ENCODE data around the gene MYPOP.
A peak's percentile ranks its signal among the peaks of the same experiment; 100 is the strongest.
"Not testable (repeated sequence)": the region's sequence is repeated elsewhere in the genome, so short reads cannot be mapped to it uniquely, and the experiment has no call there.

MYPOP gene

DNA sequence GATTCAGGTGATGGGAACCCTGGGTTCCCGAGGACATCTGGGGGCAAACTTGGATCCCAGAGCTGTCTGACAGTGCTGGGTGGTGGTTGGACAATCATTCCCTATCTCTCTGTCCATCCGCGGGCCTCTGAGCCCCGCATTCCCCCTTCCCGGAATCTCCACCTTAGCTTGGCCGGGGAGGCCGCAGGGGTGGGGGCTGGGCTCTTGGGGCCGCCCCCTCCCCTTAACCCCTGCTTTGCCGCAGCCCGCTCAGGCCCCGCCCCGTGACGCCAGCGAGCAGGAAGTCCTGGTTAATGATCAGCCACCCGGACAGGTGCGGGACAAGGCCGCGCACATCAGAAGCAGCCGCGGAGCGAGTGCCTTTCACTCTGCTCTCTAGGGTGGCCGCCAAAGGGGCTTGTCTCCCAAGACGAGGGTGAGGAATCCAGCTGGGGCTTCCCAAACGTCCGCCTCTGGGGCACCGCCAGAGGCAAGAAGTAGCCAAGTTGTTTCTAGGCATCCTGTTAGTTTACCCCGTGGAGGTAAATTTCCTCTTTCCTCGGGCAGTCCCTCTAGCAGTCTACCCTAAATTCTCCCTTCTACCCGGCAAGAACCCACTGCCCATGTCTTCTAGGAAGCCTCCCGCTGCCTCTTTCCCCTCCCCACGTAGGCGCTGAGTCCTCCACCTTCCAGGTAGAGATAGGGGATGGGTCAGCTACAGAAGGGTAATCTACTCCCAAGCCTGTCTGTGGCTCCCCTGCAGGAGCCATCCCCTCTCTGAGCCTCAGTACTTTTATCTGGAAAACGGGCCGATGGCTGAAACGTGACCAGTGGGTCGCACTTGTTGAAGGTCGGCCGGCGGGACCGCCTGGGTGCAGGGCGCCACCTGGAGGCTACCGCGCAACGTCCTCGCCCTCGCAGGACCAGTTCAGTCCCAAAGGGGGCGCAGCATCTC is 19.5 kb downstream of the MYPOP start:
- peak; percentile 50 to 78 (median 76) for DNase-seq

DNA sequence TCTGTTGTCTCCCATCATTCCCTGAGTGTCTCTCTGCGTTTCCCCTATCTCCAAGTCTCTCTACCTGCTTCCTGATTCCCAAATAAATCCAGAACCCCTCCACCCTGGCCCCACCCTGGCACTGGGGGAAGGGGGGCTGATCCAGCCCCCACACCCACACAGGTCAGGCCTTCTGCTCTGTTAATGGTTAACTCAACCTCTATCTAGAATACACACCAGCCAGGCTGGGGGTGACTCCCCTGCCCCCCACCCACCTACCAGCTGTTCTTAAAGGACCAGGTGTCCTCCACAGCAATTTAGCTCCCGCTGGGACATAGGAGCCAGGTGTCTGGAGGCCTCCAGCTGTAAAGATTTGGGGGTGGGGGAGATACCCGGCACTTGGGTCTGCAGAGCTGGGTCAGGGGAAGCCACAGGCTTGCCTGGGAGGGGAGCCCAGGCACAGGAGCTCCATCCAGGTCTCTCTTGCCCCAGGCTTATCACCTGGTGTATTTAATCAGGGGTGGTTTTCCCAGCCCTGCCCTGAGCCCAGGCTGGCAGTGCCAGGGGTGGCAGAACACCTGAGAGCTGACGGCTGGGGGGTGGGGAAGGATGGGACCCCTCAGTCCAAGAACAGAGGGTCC is 20.4 kb downstream of the MYPOP start:
- DNase-seq, result no peak

DNA sequence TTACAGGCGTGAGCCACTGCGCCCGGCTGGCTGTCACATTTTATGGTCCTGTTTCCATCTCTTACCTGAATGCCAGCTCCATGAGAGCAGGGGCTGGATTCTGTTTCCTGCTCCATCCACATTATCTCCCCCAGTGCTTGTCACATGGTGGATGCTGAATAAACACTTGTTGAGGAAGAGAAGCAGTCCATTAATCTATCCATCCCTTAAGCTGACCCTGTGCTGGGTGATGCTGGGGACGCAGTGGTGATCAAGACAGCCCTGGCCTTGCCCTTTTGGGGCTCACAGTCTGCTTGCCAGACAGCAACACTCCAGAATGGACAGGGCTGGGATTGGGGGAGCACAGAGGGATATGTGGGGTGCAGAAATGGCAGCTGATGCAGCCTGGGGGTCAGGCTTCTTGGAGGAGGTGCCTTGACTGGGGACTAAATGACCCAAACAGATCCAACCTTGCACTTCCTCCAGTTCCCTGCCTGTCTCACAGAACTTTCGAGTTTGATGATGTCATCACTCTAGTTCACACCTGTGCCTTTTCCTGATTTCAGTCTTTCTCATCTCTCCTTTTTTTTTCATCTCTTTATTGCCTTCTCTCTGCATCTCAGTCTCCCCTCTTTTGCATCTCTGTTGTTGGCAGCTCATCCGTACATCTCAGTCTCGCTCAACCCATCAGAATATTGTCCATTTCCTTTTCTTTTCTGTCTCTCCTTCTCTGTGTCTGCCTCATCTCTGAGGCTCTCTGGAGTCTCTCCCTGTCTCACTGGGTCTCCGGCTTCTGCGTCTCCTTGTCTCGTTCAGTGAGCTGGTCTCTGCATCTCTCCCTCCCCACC is 21.1 kb downstream of the MYPOP start:
- no peak for DNase-seq

DNA sequence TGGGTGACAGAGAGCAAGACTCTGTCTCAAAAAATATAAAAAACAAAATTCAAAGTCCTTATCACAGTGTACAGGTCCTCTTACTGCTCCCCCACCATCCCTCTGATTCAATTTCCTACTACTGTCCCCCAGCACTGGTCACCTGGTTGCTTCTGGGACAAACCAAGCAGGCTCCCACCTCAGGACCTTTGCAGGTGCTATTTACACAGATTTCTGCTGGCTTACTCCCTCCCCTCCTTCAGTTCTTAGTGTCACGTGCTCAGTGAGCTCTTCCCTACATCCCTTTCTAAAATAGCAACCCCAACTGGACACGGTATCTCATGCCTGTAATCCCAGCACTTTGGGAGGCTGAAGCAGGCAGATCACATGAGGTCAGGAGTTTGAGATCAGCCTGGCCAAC is 22.4 kb downstream of the MYPOP start:
- DNase-seq, result no peak

DNA sequence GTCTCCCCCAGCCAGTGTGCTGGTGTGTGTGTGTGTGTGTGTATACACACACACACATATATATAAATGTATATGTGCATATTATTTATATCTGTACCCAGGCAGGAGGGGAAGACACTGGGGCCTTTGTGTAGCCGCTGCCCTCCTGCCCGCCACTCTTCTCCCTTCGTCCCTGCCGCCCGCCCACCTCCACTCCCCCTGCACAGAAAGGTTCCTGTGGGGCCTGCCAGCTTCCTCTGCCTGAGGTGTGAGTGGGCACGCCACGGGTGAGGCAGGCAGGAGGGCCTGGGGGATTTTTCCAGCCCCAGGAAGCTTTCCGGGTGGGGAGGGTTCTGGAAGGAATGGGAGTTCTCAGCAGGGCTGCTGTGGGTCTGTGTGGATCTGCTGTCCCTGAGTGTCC is 23.4 kb downstream of the MYPOP start:
- no peak for DNase-seq

DNA sequence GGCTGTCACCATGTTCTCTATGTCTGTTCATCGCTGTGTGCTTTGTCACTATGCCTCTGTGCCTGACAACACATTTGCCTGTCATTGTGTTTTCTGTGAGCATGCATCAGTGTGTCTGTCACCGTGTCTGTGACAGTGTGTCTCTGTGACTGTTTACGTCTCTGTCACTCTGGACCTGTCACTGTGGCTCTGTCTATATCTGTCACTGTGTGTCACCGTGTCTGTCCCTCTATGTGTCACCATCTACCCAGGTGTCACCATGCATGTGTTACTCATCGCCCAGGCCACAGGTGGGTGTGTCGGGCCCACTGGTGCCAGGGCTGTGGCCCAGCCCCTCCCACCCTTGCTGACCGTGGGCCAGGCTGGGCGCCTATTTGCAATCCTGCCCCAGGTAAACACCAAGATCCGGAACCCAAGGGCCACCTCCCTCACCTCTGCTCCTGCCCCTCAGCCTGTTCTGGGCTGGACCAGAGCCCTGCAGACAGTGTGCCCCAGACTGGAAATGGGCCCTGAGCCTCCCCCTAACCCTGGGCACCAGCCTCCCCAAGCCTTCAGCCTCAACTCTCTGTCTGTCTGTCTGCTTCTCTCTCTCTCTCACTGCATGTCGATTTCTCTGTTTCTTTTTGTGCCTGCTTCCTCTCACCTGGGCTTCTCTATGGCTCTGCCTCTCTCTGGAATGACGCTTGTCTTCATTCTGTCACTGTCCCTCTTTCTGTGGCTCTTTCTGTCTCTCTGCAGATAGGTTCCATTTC is 24.2 kb downstream of the MYPOP start:
- no peak for DNase-seq

DNA sequence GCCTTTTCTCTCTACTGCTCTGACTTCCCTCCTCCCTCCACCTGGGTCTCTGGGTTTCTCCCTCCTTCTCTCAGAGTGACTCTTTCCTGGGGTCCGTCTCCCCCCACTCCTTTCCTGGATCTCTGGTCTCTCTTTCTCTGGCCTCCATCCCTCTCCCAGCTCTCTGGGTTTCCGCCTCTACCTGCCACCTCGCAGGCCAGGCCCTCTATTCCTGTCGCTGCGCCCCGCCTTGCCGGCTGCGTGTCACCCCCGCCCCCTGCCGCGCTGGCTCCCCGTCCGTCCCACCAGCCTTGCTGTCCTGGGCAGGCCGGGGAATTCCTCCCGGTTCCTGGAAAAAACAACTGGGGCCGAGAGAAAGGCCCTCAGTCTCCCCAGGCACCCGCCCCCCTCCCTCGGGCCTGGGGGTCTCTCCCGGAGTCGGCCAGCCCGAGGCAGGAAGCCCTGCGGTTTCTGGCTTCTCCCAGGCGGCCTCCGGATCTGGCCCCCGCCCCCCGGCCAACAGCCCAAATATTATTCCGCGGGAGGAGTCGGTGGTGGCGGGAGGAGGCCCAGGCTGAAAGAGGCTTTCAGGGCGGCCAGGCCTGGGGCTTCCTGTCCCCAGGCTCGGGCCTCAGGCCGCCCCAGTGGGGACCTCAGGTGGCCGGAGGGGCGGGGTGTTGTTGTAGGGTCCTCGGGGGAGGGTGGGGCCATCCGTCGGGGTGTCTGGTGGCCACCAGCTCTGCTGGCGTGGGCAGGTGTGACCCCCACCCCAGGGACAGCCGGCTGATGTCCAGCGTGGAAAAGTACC is 25.8 kb downstream of the MYPOP start:
- DNase-seq, result peak in 1 of 6 experiments; percentile 39

DNA sequence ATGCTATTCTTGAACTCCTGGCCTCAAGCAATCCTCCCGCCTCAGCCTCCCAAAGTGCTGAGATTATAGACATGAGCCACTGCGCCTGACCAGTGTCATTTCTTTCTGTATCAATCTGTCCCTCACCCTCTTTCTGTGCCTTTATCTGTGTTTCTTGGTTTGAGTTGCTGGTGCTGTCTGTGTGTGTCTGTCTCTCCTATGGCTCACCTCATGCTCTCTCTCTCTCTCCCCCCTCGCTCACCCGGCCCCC is 26.3 kb downstream of the MYPOP start:
- DNase-seq, result no peak

DNA sequence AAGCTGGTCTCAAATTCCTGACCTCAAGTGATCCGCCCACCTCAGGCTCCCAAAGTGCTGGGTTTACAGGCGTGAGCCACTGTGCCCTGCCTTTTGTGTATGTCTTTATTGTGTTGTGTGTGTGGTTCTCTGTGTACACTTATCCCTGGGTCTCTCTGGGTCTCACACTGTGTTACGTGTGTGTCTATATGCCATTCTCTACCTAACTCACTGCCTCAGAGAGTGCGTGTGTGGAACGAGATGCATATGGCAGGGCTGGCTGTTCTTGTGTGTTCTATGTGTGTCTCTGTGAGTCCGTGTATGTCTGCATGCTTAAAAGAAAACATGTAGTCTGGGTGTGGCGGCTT is 27.8 kb downstream of the MYPOP start:
- no peak for DNase-seq

DNA sequence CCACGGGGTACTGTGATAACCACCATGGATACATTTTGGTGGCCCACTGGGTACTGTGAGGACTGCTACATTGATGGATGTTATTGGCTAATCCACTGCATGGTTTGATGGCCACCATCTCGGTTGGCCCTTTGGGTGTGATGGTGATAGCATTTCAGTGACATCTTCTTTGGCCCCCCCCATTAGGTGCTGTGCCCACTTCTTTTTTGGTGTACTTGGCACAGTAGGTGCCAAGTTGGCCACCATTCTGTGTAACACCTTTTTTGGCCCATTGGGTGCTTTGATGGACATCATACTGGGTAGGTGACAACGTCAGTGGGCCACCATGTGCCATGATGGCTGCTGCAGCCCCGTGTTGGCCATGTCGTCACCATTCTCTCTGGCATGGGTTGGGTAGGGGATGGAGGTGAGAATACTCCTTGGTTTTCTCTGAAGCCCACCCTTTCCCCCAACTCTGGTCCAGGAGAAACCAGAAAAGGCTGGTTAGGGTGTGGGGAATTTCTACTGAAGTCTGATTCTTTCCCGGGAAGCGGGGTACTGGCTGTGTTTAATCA is 29.1 kb downstream of the MYPOP start:
- DNase-seq, result no peak

DNA sequence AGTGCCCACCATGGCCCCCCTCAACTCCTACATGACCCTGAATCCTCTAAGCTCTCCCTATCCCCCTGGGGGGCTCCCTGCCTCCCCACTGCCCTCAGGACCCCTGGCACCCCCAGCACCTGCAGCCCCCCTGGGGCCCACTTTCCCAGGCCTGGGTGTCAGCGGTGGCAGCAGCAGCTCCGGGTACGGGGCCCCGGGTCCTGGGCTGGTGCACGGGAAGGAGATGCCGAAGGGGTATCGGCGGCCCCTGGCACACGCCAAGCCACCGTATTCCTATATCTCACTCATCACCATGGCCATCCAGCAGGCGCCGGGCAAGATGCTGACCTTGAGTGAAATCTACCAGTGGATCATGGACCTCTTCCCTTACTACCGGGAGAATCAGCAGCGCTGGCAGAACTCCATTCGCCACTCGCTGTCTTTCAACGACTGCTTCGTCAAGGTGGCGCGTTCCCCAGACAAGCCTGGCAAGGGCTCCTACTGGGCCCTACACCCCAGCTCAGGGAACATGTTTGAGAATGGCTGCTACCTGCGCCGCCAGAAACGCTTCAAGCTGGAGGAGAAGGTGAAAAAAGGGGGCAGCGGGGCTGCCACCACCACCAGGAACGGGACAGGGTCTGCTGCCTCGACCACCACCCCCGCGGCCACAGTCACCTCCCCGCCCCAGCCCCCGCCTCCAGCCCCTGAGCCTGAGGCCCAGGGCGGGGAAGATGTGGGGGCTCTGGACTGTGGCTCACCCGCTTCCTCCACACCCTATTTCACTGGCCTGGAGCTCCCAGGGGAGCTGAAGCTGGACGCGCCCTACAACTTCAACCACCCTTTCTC is 30.1 kb downstream of the MYPOP start:
- DNase-seq, result no peak

DNA sequence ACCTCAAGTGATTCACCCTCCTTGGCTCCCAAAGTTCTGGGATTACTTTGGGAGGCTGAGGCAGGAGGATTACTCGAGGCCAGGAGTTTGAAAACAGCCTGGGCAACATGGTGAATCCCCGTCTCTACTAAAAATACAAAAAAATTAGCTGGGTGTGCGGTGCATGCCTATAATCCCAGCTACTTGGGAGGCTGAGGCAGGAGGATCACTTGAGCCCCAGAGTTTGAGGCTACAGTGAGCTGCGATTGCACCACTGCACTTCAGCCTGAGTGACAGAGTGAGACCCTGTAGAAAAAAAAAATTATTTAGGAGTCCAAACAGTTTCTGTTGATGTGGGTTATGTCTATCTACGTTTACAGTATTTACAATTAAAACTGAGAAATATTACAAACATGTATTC is 31.6 kb downstream of the MYPOP start:
- DNase-seq, result no peak

DNA sequence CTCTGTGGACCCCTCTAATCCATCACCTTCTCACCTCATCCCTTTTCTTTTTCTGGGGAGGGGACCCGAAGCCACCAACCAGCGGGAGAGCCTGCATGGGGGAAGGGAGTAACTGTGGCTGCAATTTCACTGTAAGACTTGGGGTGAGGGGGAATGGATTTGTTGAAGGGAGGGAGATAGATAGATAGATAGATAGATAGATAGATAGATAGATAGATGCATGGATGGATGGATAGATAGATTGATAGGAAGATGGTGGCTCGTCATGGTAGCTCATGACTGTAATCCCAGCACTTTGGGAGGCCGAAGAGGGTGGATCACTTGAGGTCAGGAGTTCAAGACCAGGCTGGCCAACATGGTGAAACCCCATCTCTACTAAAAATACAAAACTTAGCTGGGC is 35.2 kb downstream of the MYPOP start:
- DNase-seq, result not testable (repeated sequence)

DNA sequence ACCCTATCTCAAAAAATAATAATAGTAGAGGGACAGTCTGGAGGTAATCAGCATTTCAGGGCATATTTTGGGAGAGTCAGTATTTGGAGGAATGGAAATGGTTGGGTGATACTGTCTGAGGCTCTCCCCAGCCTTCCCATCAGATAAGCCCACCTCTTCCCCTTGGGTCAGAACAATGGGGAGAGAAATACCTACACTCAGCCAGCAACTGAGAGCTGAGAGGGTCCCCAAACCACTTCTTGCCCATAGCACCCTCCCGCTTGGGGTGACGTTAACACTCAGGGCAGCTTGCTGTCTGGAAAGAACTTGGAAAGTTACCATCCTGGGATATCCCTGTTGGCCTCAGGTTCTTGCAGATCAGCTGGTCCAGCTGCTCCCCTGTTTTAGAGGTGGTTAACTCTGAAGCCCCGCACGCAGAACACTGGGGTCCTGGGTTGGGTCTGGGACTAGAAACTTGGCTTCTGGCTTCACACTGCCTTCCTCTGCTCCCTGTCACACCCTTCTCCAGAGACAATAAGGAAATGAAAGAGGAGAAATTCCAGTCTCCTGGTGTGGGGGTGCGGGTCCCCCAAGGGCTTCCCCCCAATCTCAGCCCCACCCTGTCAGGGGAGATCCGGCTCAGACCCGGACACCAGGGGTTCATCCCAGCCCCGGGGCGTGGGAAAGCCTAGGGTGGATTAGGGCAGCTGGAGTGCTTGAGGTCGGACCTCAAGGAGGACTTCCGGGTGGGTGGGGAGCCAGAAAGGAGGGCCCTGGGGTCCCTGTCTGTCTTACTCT is 35.8 kb downstream of the MYPOP start:
- no peak for DNase-seq

DNA sequence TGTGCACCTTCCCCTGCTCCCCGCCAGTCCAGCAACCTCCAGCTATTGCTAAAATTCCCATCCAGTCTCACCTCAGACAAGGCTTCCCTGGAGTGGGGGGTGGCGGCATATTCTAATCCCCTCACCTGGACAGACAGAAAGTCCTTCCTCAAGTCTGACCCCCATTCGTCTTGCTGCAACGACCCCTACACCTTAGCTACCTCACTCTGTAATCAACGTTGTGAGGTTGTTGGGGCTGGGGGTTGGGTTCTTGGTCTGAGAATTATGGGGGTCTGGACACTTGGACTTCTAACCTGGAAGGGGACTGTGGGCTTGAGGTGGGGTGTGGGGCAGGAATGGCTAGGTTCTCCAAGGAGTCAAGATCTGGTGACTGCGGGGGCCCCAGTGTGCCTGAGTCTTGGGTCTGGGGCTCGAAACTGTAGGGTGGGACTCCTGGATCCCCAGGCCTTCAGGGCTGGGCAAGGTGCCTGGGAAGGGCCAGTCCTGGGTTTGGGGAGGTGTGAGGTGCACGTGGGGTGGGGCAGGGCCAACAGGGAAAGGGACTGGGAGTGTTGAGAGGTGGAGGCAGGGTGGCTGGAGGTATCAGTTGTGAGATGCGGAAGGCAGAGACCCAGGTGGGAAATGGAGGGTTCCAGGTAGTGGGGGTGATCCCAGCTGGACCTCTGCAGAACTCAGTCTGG is 37.0 kb downstream of the MYPOP start:
- DNase-seq, result no peak

DNA sequence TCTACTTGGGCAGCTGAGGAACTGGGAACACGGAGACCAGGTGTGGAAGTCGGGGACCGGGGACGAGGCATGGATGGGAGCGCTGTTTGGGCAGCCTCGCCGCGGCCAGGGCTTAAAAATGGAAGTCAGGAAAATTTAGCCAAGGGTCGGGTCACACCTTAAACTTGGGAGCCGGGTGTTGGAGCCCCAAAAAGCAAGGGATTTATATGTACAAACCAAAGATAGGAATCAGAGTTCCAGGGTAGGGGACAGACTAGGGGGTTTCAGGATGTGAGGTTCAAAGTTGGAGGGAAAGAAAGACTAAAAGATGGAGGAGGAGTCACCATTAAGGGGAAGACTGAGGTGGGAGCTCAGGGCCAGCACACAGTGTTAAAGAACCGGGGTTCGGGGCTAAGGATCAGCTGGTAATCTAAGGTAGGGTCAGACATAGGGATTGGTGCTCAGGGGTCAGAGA is 37.8 kb downstream of the MYPOP start:
- DNase-seq, result no peak

DNA sequence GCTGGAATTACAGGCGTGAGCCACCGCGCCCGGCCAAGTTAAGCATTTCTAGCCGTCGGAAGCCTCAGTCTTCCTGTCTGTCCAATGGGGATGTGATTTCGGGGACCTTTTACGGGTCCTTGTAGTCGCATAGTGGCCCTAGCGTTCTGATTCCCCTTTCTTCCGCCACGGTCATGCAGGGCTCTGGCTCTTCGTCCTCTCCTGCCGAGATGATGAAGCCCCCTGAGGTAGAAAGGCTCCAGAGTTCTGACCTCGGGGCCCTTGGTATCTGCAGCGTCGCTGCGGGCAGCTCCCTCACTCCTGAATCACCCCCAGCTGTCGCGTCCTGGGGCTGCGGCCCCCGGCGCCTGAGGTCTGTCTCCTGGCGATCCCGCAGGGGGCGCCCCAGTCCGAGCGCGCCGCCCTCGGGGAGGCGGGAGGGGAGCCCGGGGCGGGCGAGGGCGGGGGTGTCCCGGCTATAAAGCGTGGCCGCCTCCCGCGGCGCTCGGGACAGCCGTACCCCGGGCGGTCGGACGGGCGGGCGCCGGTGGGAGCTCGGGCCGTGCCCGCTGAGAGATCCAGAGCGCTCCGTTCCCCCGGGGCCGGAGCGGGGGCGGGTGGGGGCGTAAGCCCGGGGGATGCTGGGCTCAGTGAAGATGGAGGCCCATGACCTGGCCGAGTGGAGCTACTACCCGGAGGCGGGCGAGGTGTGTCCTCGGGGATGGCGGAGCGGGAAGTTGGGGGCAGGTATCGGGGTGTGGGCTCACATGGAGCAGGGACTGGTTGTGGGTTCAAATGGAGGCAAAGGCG is 38.4 kb downstream of the MYPOP start, which contains the start of gene FOXA3:
TSS of gene FOXA3 (plus strand) at position 487 of the 789 bp plus-strand sequence. CDS start at position 618, 131 bp downstream.
- peak in 5 of 6 experiments; percentile 15 to 50 (median 35) for DNase-seq

DNA sequence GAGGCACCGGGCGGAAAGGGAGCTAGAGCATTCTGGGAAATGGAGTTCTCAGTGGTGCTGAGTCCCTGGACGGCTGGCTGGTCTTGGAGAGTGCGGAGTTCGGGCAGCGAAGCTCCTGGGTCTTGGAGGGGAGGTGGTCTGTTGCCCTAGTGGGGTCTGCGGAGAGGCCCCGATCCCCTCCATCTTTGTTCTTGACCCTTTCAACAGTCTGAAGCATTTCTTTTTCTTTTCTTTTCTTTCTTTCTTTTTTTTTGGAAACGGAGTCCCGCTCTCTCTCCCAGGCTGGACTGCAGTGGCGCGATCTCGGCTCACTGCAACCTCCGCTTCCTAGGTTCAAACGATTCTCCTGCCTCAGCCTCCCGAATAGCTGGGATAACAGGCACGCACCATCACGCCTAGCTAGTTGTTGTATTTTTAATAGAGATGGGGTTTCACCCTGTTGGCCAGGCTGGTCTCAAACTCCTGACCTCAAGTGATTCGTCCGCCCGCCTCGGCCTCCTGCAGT is 39.0 kb downstream of the MYPOP start:
- no peak for DNase-seq

All from stimulated activated naive CD4-positive, alpha-beta T cell (primary cell).